HG02759 (cell line): ENCODE measurements around the gene SLC45A3.
"Not testable (repeated sequence)": the region's sequence is repeated elsewhere in the genome, so short reads cannot be mapped to it uniquely, and the experiment has no call there.

ENCODE experiments used
- ATAC-seq: cut with Tn5 transposase; IDR thresholded peaks from one replicate; pipeline ENCODE4 v1.9.1; 2021; ENCODE audit warnings: mild to moderate bottlenecking, moderate library complexity; ENCODE audit not compliant: unreplicated experiment

SLC45A3 gene, protein sequence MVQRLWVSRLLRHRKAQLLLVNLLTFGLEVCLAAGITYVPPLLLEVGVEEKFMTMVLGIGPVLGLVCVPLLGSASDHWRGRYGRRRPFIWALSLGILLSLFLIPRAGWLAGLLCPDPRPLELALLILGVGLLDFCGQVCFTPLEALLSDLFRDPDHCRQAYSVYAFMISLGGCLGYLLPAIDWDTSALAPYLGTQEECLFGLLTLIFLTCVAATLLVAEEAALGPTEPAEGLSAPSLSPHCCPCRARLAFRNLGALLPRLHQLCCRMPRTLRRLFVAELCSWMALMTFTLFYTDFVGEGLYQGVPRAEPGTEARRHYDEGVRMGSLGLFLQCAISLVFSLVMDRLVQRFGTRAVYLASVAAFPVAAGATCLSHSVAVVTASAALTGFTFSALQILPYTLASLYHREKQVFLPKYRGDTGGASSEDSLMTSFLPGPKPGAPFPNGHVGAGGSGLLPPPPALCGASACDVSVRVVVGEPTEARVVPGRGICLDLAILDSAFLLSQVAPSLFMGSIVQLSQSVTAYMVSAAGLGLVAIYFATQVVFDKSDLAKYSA

DNA sequence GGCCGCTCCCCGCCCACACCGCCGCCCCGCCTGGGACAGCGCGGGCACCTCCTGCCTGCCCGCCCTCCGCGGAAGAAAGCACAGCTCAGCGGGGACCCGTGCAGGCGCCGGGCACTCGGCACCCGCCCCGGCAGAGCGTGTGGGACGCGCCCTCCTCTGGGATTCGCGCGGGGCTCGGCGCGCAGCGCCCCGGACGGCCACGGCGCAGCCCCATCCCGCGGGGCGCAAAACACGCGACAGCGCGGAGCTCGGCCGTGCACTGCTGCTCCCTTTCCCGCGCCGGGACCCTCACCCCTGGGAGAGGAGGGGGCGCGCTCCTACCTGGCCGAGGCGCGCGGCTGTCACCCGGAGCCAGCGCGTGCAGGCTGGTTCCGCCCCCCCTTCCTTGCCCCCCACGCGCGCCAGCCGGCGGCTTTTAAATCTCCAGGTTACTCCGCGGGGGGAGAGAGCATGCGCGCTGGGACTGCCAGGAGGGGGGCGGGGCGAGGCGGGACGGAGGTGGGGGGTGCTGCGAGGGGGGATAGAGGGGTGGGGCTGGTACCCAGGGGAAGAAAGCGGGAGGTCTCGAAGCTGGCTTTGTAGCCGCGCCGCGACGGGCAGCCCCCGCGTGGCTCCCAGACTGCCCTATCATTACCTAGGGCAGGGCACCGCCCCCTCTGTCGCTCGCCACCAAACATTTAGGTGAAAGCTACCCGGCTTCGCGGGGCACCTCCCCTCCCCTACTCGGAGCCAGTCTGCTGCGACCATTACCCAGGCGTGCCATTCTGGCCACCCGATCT lies at the start of gene SLC45A3:
TSS of gene SLC45A3 (minus strand) at position 437 of the 779 bp plus-strand sequence. CDS start 15,853 bp downstream, outside the sequence.
- ATAC-seq: peak; percentile 48

DNA sequence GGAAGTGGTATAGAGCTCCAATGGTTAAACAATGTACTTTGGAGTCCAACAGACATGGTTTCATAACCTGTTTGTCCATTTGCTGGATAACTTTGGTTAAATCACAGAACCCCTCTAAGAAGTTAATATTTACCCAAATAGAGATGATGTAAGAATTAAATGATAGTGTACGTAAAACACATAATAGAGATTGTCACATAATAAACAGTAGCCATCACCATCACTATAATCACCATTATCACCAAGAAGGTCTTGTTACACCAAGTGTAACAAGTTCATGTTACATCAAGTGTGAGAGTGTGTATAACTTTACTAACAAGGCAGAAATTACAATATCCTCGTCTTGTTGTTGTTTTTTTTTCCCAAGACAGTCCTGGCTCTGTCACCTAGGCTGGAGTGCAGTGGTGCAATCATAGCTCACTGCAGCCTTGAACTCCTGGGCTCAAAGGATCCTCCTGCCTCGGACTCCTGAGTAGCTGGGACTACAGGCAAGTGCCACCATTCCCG lies 46.4 kb upstream of the SLC45A3 start:
- no peak for ATAC-seq

DNA sequence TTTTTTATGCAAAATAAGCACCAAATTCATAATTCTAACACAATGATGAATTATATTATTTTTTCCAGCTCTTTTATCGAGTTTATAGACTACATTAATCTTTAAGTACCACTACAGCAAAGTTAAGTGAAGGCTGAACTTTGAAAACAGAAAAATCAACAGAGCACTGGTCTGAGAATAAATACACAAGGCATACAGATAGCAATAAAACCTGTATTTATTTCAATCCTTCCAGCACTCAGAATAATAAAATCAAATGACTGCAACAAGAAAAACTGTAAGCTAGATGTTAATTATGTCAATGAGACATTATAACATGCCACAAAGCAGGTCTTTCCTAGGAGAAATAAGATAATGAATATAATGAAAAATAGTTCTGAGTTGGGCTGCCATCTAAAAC lies 45.2 kb upstream of the SLC45A3 start:
- ATAC-seq: no peak

DNA sequence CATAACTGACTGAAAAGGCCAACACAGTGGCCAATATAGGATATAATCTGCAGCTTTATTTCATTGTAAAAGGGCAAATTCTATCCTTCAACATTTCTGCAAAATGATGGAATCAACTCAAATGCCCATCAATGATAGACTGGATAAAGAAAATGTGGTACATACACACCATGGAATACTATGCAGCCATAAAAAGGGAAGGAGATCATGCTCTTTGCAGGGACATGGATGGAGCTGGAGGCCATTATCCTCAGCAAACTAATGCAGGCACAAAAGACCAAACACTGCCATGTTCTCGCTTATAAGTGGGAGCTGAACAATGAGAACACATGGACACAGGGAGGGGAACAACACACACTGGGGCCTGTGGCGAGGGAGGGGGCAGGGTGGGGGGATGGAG lies 40.4 kb upstream of the SLC45A3 start:
- not testable (repeated sequence) for ATAC-seq

DNA sequence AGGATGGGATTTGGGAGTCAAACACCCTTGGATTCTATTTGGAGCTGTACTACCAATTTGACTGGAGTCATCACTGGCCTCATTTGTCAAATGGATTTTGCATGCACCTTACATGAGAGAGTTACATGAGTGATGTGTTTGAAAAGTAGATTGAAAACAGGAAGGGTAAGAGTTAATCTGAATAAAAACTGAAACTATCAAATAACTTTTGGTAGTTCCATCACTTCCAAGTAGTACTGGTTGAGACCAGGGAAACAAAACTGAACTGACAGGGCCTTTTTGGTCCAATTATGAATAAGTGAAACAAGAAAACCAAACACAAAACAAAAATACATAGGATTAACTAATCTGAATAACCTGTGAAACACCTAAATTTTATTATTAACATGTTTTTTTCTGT lies 39.5 kb upstream of the SLC45A3 start:
- ATAC-seq: no peak

DNA sequence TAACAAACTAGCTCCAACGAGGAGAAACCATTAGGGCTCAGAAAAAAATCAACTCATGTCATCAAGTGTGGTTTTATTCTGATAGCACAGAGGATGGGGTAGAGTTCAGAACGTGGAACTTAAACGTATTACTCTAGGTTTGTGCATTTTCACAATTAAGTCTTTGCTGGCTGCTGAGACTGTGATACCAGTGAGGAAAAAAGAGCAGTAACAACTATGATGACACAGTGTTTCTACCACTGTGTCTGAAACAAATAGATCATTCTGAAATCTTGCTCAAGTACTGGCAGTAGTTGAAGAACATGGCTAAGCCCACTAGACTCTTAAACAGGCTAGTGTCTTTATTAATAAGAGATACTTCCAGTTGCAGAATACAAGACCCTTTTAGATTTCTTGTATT lies 38.7 kb upstream of the SLC45A3 start:
- no peak for ATAC-seq

DNA sequence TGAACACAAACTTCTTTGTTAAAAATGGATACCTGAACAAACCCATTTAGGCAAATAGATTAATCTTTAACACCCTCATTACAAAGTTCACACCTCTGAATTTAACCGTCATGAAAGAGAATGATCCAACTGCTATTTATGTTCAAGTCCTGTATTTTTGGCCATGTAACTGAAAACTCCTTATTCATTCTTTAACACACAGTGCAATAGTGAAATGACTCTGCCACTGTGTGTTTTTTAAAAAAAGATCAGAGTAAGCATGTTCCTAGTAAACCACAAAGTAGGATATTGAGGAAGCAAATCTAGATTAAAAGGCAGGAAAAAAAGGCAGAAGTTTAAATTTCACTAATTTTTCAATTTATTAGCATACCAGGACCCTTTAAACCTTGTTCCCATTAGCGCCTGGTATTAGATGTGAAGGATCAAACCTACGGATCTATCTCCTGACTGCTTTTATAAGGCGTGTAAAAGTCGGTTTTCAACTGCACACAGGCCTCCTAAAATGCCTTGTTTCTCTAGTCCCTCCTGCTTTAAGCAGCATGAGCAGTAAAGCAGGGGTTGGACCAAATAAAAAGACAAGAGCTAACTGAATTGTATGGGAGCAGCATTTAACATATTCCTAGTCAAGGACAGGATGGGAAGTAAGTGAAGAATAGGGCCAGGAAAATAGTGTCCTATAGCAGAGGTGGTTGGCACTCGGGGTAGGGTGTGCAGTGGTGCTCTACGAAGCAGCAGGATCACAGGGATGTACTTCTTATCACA lies 36.2 kb upstream of the SLC45A3 start:
- ATAC-seq: no peak

DNA sequence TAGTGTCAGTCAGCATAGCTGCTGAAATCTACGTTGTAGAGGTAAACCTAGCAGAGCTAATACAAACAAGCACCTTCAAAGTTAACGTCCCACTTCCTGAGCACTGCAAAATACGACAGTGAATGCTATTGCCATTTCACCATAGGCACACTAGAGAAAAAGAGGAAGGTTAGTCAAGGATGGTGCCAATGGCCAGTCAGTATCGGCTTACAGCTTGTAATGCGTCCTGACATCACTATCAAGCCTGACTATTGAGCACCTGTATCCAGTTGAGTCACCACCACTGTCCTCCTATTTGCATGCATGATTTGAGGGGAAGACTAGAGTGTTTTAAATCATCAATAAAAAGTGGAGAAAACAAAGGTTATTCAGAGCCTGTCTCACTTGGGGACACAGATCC lies 35.3 kb upstream of the SLC45A3 start:
- ATAC-seq: no peak

DNA sequence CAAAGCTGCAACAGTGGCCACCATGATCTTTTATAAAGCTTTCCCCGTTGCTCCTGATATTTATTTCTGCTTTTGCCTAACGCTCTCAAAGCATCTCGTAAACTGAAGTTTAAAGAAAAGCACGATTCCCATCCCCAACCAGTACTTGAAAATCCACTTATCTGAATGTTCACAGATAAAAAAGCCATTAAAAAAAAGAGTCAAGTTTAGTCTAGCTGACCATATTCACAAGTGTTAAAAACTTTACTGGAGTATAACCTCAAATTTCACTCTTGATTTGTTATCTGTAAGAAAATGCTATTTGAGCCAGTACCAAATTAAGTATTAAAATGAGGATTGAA lies 34.6 kb upstream of the SLC45A3 start:
- ATAC-seq: no peak

DNA sequence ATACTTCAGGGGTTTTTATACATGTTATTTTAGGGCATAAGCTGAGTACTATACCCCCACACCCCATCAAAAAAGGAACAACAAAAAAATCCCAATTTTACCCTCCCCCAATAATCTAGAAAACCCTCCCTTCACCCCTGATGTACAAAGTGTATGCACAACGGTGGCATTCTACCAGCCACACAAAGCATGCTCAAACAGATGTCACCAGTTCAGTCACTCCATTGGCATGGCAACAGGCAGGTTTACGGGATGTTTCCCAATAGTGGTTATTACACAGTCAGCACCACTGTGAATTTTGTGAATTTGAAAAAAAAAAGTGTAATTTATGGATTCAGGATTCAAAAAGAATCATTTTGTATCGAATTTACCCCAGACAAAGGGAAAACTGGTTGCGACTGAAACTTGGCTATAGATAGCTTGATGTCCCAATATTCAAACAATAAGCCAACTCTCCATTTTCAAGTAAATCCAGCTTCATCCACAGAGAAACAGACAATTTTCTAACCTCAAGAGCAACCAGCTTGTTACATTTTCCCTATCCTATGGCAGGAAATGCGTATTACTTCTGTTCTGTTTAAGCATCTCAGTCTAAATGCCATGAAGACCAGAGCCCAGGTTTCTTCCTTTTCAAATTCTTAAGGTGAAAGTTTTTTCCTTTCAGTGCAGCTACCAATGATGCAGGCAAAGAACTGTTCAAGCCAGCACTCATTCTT lies 34.0 kb upstream of the SLC45A3 start:
- ATAC-seq: no peak

DNA sequence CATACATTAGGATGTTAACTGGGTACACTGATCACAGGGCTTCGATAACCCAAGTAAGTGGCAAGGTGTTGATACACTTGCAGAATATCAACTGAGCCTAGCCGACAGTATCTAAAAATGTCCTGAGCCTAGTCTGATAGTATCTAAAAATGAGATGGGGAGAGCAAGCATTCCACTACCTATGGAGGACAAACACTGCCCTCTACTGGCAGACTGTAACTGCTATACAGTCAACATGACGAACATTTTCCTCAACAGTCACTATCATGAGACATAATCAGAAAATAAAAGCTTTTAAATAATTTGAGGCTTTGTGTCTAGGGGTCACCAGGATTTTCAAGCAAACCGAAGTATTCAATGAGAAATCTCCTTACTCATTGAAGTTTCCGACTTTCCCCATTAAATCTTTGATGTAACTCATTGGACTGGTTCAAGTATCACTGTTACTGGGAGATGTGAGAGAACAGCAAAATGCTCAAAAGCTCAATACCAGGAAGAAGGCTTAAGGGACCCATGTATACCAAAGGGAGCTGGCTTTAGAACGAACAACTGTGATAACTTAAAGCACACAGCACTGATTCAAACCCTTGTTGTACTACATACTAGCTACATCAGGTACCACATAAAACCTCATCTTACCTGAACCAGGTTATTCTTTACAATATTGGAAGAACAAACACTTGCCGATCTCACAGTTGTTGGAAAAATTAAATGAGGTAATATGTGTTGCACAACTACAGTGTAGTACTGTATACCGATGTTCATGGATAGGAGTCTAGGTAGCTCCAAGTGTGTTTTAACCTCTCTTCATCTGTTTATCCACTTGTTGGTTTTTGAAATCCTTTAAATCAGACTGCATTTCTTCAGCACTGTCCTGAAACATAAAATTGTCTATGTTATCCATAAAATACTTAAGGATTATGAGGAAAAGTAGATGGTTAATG lies 31.1 kb upstream of the SLC45A3 start:
- ATAC-seq: no peak

DNA sequence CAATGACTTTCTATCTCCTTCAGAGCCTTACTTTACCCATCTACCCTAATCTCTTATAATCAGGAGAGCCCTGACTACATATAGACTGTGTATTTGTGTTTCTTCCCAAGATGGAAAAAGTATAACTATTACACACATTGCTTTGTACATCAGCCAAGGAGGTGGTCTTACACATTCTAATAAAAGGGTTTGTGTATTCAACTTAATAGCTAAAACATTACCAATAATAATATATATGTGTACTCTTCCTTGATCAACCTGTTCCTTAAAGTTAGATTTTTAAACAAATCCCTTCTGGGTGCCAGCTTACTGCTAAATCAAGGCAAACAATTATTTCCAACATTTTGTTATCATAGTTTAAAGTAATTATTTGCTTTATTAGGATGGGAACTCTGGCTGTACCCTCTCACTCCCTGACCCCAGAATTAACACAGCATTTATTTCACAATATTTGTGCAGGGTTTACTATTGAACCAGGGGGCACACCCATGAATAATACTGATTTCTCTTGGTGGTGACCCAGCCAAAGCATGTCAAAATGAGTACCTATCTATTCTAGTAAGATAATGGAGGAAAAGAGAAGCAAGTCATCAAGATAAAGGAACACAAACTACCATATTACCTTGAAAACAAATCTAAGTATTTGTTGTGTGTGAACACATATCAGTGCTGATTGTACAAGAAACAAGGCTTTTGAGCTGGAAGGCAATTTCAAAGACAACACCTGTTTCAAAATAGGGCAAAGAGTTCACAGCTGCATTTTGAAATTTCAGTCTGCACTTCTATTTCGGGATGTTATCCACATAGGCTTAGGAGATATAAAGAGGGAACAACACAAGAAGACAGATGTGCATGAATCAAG lies 30.1 kb upstream of the SLC45A3 start:
- no peak for ATAC-seq

DNA sequence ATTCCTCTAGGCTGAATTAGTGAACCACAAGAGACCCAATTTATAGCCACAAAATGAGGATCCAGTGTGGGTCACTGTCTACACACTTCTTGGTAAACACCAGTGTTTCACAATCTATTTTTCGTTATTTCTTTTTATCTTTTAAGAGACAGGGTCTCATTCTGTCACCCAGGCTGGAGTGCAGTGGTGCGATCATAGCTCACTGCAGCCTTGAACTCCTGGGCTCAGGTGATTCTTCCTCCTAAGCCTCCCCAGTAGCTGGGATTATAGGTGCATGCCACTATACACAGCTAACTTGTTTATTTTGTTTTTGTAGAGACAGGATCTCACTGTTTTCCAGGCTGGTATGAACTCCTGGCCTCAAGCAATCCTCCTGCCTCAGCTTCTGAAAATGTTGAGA lies 29.3 kb upstream of the SLC45A3 start:
- ATAC-seq: no peak

DNA sequence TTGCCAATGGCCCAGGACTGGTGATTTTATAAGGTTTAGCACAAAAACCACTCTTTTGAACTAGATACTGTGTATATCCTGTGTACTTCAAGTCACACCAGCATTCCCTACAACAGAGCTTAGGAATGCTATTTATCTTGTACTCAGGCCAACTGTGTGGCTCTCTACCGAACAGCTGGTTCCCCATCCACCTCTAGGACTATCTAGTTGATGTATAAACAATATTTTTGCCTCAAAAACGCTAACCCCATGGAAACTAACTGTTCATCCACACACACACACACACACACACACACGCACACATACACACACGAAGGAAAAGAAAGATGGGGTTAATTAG lies 28.7 kb upstream of the SLC45A3 start:
- no peak for ATAC-seq

DNA sequence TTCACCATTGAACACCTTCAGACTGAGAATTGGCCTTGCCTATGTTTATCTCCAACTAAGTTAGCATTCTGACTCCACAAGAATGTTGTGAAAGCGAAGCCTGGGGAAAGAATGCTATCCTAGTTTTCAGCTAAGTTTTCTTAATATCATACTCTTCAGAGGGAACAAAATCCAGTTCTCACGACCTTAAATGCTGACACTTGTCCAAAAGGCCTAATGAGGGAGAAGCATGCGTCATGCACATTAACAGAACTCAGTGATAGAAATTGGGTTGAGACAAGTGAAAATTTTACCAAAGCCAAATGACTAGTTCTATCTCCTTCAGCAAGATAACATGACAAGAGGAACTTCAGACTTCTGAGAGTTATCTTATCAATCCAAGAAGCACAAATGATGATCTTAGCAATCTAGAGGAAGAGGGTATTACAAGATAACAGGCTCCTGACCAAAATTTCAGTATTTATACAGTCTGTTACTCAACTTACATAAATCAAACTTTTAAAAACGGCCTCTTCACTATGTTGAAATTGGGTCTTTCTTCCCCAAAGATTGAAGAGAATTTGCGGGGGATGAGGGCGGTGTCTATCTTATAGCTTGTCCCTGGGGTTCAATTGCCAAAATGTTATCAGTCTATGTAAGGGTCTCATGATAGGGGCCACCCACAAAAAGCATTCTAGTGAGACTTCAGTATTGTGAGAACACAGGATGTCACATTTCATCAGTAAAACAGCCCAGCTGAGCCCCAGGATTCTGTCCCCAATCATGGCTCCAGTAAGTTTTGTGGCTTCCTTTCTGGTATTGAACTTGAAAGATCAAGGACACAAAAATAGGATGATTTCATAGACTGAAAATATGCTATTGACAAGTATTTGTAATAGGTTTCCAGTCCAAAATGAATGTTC lies 26.5 kb upstream of the SLC45A3 start:
- ATAC-seq: no peak

DNA sequence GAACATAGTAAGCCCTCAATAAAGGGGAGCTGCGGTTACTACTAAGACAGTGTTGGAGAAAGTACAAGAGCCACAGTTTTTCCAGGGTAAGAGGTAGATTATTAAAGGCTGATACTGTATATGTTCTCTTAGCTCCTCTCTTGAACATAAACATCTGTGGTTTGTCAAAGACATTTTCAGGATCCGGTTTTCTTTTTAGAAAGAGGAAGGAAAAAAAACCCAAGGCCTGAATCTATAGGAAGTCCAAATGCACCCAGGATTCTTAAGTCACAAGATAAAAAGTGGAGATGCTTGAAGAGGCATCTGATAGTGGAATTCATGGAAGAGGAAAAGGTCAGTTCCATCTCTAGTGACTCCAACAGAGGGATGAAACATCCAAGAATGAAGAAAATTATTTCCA lies 24.6 kb upstream of the SLC45A3 start:
- ATAC-seq: no peak

DNA sequence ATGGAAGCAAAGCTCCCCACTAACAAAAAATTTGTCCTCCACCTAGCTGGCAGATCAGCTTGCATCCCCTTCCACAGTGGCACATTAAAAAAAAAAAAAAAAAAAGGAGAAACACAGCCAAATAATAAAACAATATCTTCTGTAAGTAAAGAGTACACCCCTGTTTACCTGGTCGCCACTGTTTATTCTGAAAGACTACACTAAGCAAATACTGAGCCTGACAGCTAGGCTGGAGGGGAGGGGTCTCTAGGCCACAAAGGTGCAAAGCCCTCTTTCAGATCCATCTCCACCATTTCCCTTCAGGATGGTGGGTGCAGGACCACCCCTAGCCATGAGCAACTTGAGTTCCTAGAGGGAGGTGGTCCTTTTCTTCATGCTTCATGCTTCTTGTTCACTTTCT lies 22.8 kb upstream of the SLC45A3 start:
- no peak for ATAC-seq

DNA sequence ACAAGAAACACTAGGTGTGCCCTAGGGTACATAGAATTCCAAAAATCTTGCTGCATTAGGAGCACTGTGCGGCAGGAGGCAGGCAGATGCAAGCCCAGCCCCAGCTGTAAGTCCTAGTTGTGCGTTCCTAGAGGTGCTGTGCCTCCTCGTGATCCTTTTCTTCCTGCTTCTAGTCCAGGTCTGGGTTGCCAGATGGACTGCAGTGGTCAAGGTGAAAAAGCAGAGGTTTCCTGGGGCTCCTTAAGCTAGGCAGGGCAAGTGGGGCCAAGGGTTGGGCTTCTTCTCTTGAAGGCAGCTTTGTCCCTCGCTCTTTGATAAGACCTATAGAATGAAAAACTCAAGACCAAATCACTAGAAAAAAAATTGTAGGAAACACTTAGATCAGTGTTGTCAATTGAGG lies 21.6 kb upstream of the SLC45A3 start:
- ATAC-seq: no peak
